ENCODE results near the gene MLLT1. TPM values are rescaled to one million over a fixed set of nuclear protein-coding genes. Genes with fewer than 3 reads are reported as not detected.

MLLT1 gene
- total RNA-seq, 1 experiment from 2014 or later: 60.0 TPM

- no peak overlapping the region for H3K27ac Mint-ChIP-seq (ENCODE audit: unreplicated experiment)
- H3K9me3 ChIP-seq: no peaks in the 10 kb centered on the region
- no TSS peak for BruUV-seq (replicated peaks)
- no peaks in the 10 kb centered on the region for H3K9me3 Mint-ChIP-seq (ENCODE audit: unreplicated experiment)
- ChIA-PET POLR2A (interaction anchor here (0.7 kb wide), 1 partner anchor 153 kb away, joined by 3 read pairs; the partner anchor contains the start of gene ALKBH7), CTCF (interaction anchor here (0.6 to 1.8 kb wide), 6 partner anchors 15 to 142 kb away, joined by 3 to 6 read pairs (median 3); partner anchors contain the start of gene CLPP)
- H3K4me1 ChIP-seq: no peaks in the 10 kb centered on the region
- peaks cover 3% of the 10 kb centered on the region for H3K36me3 ChIP-seq (ENCODE audit: control insufficient read depth, insufficient read depth, low read length)
- intact Hi-C loops (cut with micrococcal nuclease; ENCODE audit: unreplicated experiment): no loop called here
- H3K36me3 Mint-ChIP-seq (ENCODE audit: insufficient read depth, unreplicated experiment): peaks cover 23% of the 10 kb centered on the region
- H3K27me3 ChIP-seq (replicated peaks; ENCODE audit: control insufficient read depth, insufficient read depth, low read length): no peaks in the 10 kb centered on the region
- no peaks in the 10 kb centered on the region for H3K27me3 Mint-ChIP-seq (ENCODE audit: insufficient read depth, unreplicated experiment)
- no peak for DNase-seq
- TF ChIP-seq CTCF (IDR thresholded peaks at IDR 0.05; ENCODE audit: insufficient read depth in 1 of 2, low read depth in 1 of 2, low read length in 1 of 2, severe bottlenecking in 1 of 2, unreplicated experiment in 1 of 2): no peak
- no peak overlapping the region for H3K4me3 ChIP-seq (ENCODE audit: low read depth, low read length)
- H3K4me1 Mint-ChIP-seq (ENCODE audit: low read depth, unreplicated experiment): no peaks in the 10 kb centered on the region
- no peak overlapping the region for H3K4me3 Mint-ChIP-seq (ENCODE audit: unreplicated experiment)
These were observed 60.6 kb downstream of the MLLT1 start for GRCh38 chr19:6219147-6219525.

GRCh38 chr19:6218491-6219146 lies 61.2 kb downstream of the MLLT1 start:
- BruUV-seq (replicated peaks): no TSS peak
- H3K27me3 ChIP-seq (replicated peaks; ENCODE audit: control insufficient read depth, insufficient read depth, low read length): no peaks in the 10 kb centered on the region
- ChIA-PET CTCF (interaction anchor here (0.6 to 1.8 kb wide), 9 partner anchors 16 to 269 kb away, joined by 3 to 6 read pairs (median 3); partner anchors contain the start of genes CLPP and KHSRP), POLR2A (interaction anchor here (0.5 to 0.7 kb wide), 2 partner anchors 93 to 154 kb away, joined by 3 read pairs; partner anchors contain the start of gene ALKBH7)
- Mint-ChIP-seq H3K27ac (ENCODE audit: unreplicated experiment) (no peak overlapping the region), H3K9me3 (ENCODE audit: unreplicated experiment) (no peaks in the 10 kb centered on the region), H3K27me3 (ENCODE audit: insufficient read depth, unreplicated experiment) (no peaks in the 10 kb centered on the region), H3K4me3 (ENCODE audit: unreplicated experiment) (no peak overlapping the region), H3K4me1 (ENCODE audit: low read depth, unreplicated experiment) (no peaks in the 10 kb centered on the region), H3K36me3 (ENCODE audit: insufficient read depth, unreplicated experiment) (peaks cover 23% of the 10 kb centered on the region)
- peak; percentile 74 to 78 for DNase-seq
- intact Hi-C loops (cut with micrococcal nuclease; ENCODE audit: unreplicated experiment): no loop called here
- TF ChIP-seq CTCF (IDR thresholded peaks at IDR 0.05; ENCODE audit: insufficient read depth in 1 of 2, low read depth in 1 of 2, low read length in 1 of 2, severe bottlenecking in 1 of 2, unreplicated experiment in 1 of 2): peak; percentile 78 to 85
- no peaks in the 10 kb centered on the region for H3K9me3 ChIP-seq
- peaks cover 3% of the 10 kb centered on the region for H3K36me3 ChIP-seq (ENCODE audit: control insufficient read depth, insufficient read depth, low read length)
- no peaks in the 10 kb centered on the region for H3K4me1 ChIP-seq
- H3K4me3 ChIP-seq (ENCODE audit: low read depth, low read length): no peak overlapping the region

- H3K4me3 ChIP-seq (ENCODE audit: low read depth, low read length): no peak overlapping the region
- no peaks in the 10 kb centered on the region for H3K4me1 ChIP-seq
- H3K36me3 ChIP-seq (ENCODE audit: control insufficient read depth, insufficient read depth, low read length): peaks cover 3% of the 10 kb centered on the region
- H3K27me3 ChIP-seq (replicated peaks; ENCODE audit: control insufficient read depth, insufficient read depth, low read length): no peaks in the 10 kb centered on the region
- no peak for TF ChIP-seq CTCF (IDR thresholded peaks at IDR 0.05; ENCODE audit: insufficient read depth in 1 of 2, low read depth in 1 of 2, low read length in 1 of 2, severe bottlenecking in 1 of 2, unreplicated experiment in 1 of 2)
- Mint-ChIP-seq H3K27me3 (ENCODE audit: insufficient read depth, unreplicated experiment) (no peaks in the 10 kb centered on the region), H3K4me3 (ENCODE audit: unreplicated experiment) (no peak overlapping the region), H3K4me1 (ENCODE audit: low read depth, unreplicated experiment) (no peaks in the 10 kb centered on the region), H3K27ac (ENCODE audit: unreplicated experiment) (no peak overlapping the region), H3K9me3 (ENCODE audit: unreplicated experiment) (no peaks in the 10 kb centered on the region), H3K36me3 (ENCODE audit: insufficient read depth, unreplicated experiment) (peaks cover 26% of the 10 kb centered on the region)
- BruUV-seq (replicated peaks): no TSS peak
- ChIA-PET POLR2A (interaction anchor here (0.5 kb wide), 1 partner anchor 92 kb away, joined by 3 read pairs; no protein-coding TSS in a partner anchor), CTCF (interaction anchor here (0.6 to 1.8 kb wide), 5 partner anchors 18 to 207 kb away, joined by 3 to 6 read pairs (median 5); partner anchors contain the start of genes CLPP and KHSRP)
- no peaks in the 10 kb centered on the region for H3K9me3 ChIP-seq
- intact Hi-C loops (cut with micrococcal nuclease; ENCODE audit: unreplicated experiment): no loop called here
- no peak for DNase-seq
These were observed 61.9 kb downstream of the MLLT1 start for GRCh38 chr19:6217752-6218334.

Data from Caco-2 (cell line).